ENCODE results near the gene DPF1.

DNA sequence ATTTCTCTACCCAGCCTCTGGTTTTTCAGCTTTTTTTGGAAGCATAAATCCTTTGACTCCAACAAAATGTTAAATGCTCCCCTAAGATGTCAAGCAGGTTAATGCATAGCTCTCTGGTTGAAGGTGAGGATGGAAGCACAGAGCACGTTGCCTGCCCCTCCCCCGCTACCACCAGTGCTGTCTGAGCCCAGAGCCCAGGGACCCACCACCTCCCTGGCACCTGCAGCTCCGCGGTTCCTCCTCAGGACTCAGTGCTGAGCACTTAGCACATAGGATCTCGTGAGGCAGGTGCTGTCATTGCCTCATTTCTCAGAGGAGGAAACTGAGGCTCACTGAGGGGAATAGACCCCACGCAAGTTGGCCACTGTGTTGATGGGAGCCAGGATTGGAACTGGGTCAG lies 48.6 kb downstream of the DPF1 start:
- TF ChIP-seq, protein P1, sequence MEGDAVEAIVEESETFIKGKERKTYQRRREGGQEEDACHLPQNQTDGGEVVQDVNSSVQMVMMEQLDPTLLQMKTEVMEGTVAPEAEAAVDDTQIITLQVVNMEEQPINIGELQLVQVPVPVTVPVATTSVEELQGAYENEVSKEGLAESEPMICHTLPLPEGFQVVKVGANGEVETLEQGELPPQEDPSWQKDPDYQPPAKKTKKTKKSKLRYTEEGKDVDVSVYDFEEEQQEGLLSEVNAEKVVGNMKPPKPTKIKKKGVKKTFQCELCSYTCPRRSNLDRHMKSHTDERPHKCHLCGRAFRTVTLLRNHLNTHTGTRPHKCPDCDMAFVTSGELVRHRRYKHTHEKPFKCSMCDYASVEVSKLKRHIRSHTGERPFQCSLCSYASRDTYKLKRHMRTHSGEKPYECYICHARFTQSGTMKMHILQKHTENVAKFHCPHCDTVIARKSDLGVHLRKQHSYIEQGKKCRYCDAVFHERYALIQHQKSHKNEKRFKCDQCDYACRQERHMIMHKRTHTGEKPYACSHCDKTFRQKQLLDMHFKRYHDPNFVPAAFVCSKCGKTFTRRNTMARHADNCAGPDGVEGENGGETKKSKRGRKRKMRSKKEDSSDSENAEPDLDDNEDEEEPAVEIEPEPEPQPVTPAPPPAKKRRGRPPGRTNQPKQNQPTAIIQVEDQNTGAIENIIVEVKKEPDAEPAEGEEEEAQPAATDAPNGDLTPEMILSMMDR (optimal IDR thresholded peaks at IDR 0.05 in 1 of 3, IDR thresholded peaks at IDR 0.05 in 1 of 3, conservative IDR thresholded peaks at IDR 0.05 in 1 of 3; ENCODE audit: extremely low read depth in 1 of 3, insufficient read depth in 2 of 3, low read length in 3 of 3): no peak
- TF ChIP-seq EZH2 (IDR thresholded peaks at IDR 0.05; ENCODE audit: low read length): no peak
